Measurements from ENCODE around the gene IQGAP1.
"Not testable (repeated sequence)": the region's sequence is repeated elsewhere in the genome, so short reads cannot be mapped to it uniquely, and the experiment has no call there.

IQGAP1 gene

GRCh38 chr15:90379263-90379662, 8.8 kb upstream of the IQGAP1 start:
- no peak for DNase-seq

GRCh38 chr15:90381515-90381914, 6.5 kb upstream of the IQGAP1 start:
- no peak for DNase-seq

GRCh38 chr15:90382320-90382719, 5.7 kb upstream of the IQGAP1 start:
- no peak for DNase-seq

GRCh38 chr15:90386221-90386620, 1.8 kb upstream of the IQGAP1 start:
- no peak for DNase-seq

DNA sequence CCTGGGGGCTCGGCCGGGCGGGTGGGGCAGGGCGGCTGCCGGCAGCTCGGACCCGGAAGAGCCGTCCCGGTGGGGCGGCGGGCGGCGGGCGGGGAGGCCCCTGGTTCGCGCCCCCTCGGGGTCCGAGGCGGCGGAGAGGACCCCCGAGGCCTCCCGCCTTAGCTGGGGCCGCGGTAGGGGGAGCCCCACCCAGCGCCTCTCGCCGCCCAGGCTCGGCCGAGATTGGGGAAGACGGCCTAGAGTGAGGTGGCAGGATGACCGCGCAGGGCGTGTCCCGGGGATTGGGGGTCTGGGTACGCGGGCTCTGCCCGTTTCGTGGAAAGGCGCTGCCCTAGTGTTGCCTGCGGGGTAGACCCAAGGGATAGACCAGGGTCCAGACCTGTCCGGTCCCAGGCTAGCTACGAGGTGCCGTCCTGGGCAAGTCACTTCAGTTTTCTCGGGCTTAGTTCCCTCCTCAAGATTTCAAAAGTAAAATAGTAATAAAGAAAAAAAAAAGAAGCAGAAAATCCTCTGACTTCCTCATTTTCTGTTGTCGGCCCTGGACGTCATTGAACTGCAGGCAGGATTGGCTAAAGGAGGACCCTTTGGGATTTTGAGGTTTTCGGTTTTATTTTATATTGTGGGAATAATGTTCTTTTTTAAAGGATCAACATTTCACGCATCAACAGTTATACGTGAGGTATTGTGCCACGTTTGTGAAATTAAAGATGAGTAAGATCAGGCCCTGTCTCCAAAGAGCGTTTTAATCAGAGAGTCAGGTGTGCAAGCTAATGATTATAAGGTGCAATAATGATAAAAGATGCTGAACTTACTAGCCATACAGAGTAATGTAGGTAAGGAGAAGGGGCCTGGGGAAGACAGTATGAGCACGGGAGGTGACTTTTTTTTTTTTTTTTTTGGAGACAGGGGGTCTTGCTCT, 679 bp downstream of the IQGAP1 start:
- DNase-seq = peak; percentile 36

- no peak for DNase-seq
Measured at GRCh38 chr15:90389513-90389912, 1.5 kb downstream of the IQGAP1 start.

DNA sequence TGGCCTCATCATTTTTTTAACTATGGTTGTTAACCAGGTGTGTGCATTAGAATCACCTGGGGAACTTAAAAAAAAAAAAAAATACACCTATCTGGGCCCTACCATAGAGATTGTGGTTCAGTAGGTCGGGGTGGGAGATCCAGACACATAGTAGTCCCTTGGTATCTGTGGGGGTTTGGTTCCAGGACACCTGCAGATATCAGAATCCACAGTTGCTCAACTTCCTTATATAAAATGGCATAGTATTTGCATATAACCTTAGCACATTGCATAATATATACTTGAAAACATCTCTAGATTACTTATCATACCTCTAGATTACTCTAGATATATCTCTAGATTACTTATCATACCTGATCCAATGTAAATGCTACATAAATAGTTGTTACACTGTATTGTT, 5.0 kb downstream of the IQGAP1 start:
- DNase-seq = no peak

DNA sequence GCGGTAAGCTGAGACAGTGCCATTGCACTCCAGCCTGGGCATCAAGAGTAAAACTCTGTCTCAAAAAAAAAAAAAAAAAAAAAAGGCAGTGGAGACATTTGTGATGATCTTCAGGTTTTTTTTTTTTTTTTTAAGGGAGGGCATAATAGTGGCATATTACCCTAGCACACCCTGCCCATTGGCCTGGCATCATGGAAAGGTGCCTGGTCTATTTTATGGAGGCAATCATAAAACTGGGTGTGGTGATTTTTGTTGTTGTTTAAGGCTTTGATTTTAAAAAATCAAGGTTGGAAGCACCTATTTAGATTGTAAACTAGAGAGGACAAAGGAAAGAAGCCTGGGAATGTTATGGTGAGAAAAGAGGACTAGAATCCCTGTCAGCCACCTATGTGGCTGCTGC, 6.0 kb downstream of the IQGAP1 start:
- DNase-seq = no peak

DNA sequence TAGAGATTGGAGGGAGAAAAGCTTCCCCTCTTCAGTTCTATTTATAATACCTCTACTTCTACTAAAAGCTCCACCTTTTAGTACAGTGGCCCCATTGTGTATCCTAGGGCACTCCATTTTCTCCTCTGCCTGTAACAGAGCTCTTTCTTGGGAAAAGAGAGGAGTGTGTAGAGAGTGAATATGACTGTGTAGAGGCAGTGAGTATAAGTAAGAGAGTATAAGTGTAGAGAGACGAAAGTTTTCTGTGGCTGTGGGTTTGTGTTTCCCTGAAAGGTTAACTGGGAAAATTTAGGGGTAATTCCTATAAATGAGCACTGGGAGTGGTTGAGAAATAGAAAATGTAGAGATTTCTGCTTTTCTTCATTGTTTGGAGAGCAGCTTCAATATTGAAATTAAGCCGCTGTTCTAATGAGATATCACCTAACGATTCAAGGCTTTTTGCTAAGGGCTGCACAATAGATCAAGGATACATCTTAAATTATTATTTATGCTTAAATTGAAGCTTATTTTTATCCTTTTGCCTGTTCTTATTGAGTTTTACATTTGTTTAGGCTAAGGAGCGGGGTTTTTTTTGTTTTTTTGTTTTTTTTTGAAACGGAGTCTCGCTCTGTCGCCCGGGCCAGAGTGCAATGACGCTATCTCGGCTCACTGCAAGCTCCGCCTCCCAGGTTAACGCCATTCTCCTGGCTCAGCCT, 6.9 kb downstream of the IQGAP1 start:
- DNase-seq = no peak

- DNase-seq = no peak
Measured at GRCh38 chr15:90396321-90396720, 8.3 kb downstream of the IQGAP1 start.

- DNase-seq = no peak
Measured at GRCh38 chr15:90400005-90400758, 12.1 kb downstream of the IQGAP1 start.

- DNase-seq = peak; percentile 92
Measured at GRCh38 chr15:90400759-90401314, 12.8 kb downstream of the IQGAP1 start.

- no peak for DNase-seq
Measured at GRCh38 chr15:90401495-90401894, 13.5 kb downstream of the IQGAP1 start.

DNA sequence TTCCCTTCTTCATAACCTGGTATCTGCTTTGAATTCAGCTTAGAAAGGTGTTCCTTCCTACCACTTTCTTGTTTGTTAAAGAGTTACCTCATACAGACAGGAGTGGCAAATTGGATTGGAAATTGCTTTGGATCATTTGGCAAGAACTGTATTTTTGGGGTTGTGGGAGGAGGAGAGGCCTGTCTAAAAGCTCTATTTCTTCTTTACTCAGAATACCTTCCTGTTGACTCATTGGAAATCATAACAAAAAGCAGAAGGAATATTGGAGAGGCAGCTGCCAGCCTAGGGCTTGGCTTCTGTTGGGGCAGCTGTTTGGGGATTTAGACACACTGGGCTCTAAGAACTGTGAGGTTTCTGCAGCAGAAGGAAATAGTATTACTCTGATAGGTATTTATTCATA, 14.2 kb downstream of the IQGAP1 start:
- no peak for DNase-seq

GRCh38 chr15:90402767-90403166, 14.7 kb downstream of the IQGAP1 start:
- DNase-seq = no peak

- no peak for DNase-seq
Measured at GRCh38 chr15:90405055-90405607, 17.1 kb downstream of the IQGAP1 start.

DNA sequence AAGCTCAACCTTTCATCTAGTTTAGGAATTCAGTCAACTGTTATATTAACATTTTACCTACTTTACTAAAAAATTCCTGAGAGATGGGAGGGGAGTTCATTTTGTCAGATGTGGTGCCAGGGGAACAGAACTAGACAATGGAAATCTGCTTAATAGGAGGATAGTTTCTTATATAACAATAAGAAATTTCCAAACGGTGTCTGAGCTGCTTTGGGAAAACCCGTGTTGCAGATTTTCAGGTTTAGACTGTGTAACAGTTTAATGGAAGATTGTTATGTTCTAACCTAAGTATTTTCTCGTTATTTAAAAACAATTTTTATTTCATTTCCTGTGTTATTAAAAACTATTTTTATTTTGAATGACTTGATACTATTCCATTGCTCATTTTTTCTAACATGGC, 19.3 kb downstream of the IQGAP1 start:
- DNase-seq = no peak

DNA sequence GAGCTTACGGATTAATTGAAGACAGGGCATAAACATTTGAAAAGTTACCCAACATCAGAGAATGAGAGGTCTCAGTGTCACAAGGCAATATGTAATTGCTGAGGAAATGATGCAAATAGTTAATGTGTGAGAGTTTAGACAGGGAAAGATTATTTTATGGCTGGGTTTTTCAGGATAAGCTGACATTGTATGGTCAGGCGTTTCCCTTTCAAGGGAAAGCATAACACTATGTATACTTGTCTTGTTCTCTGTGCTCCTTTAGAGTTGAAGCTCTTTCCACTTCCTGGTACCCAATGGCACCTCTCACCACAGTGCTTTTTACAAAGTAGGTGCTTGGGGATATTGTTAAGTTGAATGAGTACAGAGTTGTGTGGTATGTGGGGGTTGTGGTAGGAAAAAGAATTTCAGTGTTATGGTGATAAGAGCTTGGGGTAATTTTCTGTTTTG, 19.9 kb downstream of the IQGAP1 start:
- DNase-seq = no peak

DNA sequence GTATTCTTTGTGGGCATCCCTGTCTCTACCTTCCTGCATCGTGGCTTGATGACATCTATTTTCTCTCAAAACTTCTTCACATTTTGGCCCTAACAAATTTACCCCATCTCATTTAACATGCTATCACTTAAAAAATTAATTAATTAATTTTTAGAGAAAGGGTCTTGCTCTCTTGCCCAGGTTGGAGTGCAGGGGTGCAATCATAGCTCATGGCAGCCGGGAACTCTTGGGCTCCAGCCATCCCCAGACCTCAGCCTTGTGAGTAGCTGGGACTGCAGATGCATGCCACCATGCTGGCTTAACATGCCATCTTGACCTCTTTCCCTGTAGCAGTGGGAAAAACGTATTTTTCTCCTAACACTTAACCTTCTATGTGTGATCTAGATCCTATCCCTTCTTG, 20.6 kb downstream of the IQGAP1 start:
- DNase-seq = no peak

DNA sequence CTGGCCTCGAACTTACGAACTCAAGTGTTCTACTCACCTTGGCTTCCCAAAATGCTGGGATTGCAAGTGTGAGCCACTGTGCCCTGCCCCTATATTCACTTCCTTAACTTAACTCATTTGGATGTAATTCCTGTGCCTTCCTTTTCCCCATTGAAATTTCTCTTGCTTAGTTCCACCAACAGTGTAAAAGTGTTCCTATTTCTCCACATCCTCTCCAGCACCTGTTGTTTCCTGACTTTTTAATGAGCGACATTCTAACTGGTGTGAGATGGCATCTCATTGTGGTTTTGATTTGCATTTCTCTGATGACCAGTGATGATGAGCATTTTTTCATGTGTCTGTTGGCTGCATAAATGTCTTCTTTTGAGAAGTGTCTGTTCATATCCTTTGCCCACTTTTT, 21.5 kb downstream of the IQGAP1 start:
- not testable (repeated sequence) for DNase-seq

GRCh38 chr15:90410316-90410715, 22.3 kb downstream of the IQGAP1 start:
- DNase-seq = not testable (repeated sequence)

- no peak for DNase-seq
Measured at GRCh38 chr15:90411176-90411575, 23.1 kb downstream of the IQGAP1 start.
